Muscle of leg (tissue), 11 donors: ENCODE measurements around the gene IGF2BP2. TPM values are rescaled to one million over a fixed set of nuclear protein-coding genes. Genes with fewer than 3 reads are reported as not detected.
"Not testable (repeated sequence)": the region's sequence is repeated elsewhere in the genome, so short reads cannot be mapped to it uniquely, and the experiment has no call there.

Experiments used
- DNase-seq: peaks from one replicate; pipeline ENCODE4 v3.0.0; 2013
- H3K27ac ChIP-seq: one replicate; pipeline ENCODE4 v1.5.1; 2013; ENCODE audit warnings: mild to moderate bottlenecking, low read length, control low read depth
- H3K27me3 ChIP-seq: one replicate; pipeline ENCODE4 v1.6.1; 2013; ENCODE audit warnings: low read length; ENCODE audit not compliant: control insufficient read depth, insufficient read depth
- H3K36me3 ChIP-seq: one replicate; pipeline ENCODE4 v1.6.1; 2013; ENCODE audit warnings: low read length; ENCODE audit not compliant: control insufficient read depth, insufficient read depth
- H3K4me1 ChIP-seq: one replicate; pipeline ENCODE4 v1.6.1; 2013; ENCODE audit warnings: low read length; ENCODE audit not compliant: control insufficient read depth, insufficient read depth
- H3K4me3 ChIP-seq: one replicate; pipeline ENCODE4 v1.5.1; 2013; ENCODE audit warnings: low read length, control low read depth
- H3K9me3 ChIP-seq: replicated peaks from 2 replicates; pipeline ENCODE4 v1.6.1; 2013; ENCODE audit warnings: low read depth, low read length; ENCODE audit not compliant: control insufficient read depth
- WGBS: methylation state at CpG from one replicate; pipeline ENCODE4 v1.1.5; 2013; ENCODE audit warnings: missing lambda C conversion rate; ENCODE audit not compliant: insufficient coverage; 5-methylcytosine and 5-hydroxymethylcytosine counted together
- polyA plus RNA-seq, 8 donors: library from polyadenylated mRNA; unstranded; fragments of 120-200 nt; gene quantifications; one replicate each; pipeline versions ENCODE4 v1.2.1 to v1.2.3, GENCODE V29; 2013; ENCODE audit warnings: inconsistent platforms in 1 of 8, low replicate concordance in 1 of 8; ENCODE audit not compliant: insufficient read length in 8 of 8, insufficient read depth in 1 of 8
- total RNA-seq: library from RNA; stranded (reverse); fragments of 120-200 nt; gene quantifications from one replicate; pipeline ENCODE4 v1.2.4, GENCODE V29; 2013

Gene IGF2BP2
- total and polyA plus RNA-seq, 9 donors = 32.6 to 59.5 (median 46.1) TPM

GRCh38 chr3:185647880-185648210 lies 177.0 kb downstream of the IGF2BP2 start:
- Histone ChIP-seq H3K36me3 (peaks cover 61% of the 10 kb centered on the region), H3K4me3 (no peak overlapping the region), H3K27me3 (no peaks in the 10 kb centered on the region), H3K9me3 (no peaks in the 10 kb centered on the region), H3K27ac (no peak overlapping the region), H3K4me1 (no peaks in the 10 kb centered on the region)
- no peak for DNase-seq
- 97% methylated on average over 6 of the region's 10 CpGs for WGBS

DNA sequence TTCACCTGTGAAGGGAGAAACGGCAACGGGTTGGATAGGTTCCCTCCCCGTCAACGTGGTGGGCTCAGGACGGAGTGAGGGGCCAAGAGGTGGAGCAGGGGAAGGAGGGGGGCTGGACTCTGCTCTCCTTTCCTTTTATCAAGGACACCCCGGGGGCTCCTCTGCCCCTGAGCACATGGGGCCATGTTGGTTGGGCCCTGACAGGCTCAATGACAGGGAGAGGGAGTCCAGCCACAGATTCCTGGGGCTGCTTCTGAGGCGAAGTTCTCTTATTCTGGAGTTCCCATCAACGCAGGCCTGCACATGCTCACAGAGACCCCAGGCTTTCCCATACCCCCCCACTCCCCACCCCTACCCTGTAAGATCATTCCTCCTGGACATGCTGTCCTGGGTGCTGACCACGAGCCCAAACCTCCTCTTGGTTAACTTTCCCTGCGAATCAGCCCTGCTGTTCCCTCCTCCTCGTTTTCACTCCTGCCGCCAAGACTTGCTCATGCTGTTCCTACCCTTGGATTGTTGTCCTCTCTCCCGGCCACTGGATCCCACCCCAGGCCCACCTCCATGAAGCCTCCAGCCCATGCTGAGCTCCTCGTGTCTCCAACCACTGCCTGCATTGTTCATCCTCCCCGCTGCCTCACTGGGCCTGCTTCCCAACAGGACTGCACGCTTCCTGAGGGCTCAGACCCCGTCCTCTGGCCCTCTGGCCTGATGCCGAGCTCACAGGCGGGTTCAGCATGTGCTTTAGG lies 177.5 kb downstream of the IGF2BP2 start:
- Histone ChIP-seq H3K4me3 (no peak overlapping the region), H3K4me1 (no peaks in the 10 kb centered on the region), H3K27ac (no peak overlapping the region), H3K36me3 (peaks cover 56% of the 10 kb centered on the region), H3K9me3 (no peaks in the 10 kb centered on the region), H3K27me3 (no peaks in the 10 kb centered on the region)
- WGBS = 89% methylated on average over 17 of the region's 19 CpGs
- DNase-seq = no peak

- H3K4me1 ChIP-seq = no peaks in the 10 kb centered on the region
Observed at GRCh38 chr3:185646382-185647133, 178.3 kb downstream of the IGF2BP2 start.

DNA sequence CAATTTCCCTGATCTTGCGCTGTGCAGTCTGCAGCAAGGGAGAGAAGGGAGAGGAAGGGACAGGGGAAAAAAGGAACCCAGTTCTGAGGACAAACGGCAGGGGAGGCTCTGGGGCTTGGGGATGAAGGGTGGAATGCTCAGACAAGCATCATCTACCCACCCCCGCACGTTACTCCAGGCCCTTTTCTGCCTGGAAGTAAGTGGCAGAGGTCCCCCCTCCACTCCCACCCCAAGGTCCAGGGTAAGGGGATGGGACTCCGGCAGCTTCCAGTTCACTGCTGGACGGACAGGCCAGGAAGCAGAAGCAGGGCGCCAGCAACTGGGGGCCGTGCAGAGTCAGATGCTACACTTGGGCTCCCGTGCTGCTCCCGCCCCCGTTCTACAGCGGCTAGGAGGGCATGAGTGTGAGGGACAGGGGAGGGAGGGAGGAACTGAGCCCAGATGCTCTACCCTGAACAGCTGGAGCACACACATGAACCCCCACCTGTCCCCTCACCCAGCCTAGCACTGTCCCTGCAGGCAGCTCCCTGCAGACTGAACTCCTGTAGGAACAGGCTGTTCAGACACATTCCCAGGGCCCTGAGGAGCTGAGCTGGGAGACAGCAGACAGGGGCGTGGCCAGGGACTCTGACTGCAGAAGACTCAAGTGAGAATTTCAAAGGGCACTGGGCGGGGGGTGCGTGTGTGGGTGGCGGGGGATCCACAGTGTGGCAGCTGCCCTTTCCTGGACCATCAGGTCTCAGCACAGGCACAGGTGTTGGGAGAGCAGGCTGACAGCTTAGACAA lies 179.1 kb downstream of the IGF2BP2 start:
- no peaks in the 10 kb centered on the region for H3K27me3 ChIP-seq
- no peak overlapping the region for H3K4me3 ChIP-seq
- WGBS = 87% methylated on average over 6 of the region's 16 CpGs
- H3K36me3 ChIP-seq = peaks cover 53% of the 10 kb centered on the region
- H3K4me1 ChIP-seq = no peaks in the 10 kb centered on the region
- no peak overlapping the region for H3K27ac ChIP-seq
- DNase-seq = no peak
- H3K9me3 ChIP-seq = no peaks in the 10 kb centered on the region

More at GRCh38 chr3:185646382-185647133, 178.3 kb downstream of the IGF2BP2 start:
- 73% methylated on average over 11 of the region's 14 CpGs for WGBS
- H3K9me3 ChIP-seq = no peaks in the 10 kb centered on the region
- no peak for DNase-seq
- no peak overlapping the region for H3K27ac ChIP-seq
- H3K27me3 ChIP-seq = no peaks in the 10 kb centered on the region
- no peak overlapping the region for H3K4me3 ChIP-seq
- peaks cover 54% of the 10 kb centered on the region for H3K36me3 ChIP-seq

DNA sequence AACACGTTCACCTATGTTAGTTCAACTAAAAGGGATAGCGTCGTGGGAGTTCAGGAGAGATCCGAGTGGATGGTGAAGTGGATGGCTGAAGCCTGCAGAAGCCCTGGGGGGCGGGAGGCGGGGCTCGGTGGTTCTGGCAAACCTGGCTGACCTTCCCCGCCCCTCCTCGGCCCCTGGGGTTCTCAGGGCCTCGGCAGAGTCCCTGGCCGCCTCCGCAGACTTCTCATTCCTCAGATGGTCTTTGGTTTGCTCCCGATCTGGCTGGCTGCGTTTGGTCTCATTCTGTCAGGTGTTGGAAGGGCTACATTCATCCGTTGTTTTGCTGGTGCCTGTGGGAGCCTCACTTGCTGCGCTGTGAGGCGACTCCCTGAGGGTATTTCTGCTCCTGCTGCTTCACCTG lies 179.7 kb downstream of the IGF2BP2 start:
- peaks cover 53% of the 10 kb centered on the region for H3K36me3 ChIP-seq
- H3K4me3 ChIP-seq, H3K9me3 ChIP-seq, H3K4me1 ChIP-seq, H3K27ac ChIP-seq, H3K27me3 ChIP-seq, DNase-seq: not testable (repeated sequence)
- 64% methylated on average over 8 of the region's 17 CpGs for WGBS

- DNase-seq = no peak
- no peak overlapping the region for H3K4me3 ChIP-seq
- no peaks in the 10 kb centered on the region for H3K27me3 ChIP-seq
- 75% methylated on average over 2 of the region's 2 CpGs for WGBS
- H3K9me3 ChIP-seq = no peaks in the 10 kb centered on the region
- no peaks in the 10 kb centered on the region for H3K4me1 ChIP-seq
- H3K36me3 ChIP-seq = peaks cover 18% of the 10 kb centered on the region
- no peak overlapping the region for H3K27ac ChIP-seq
Observed at GRCh38 chr3:185640308-185640707, 184.5 kb downstream of the IGF2BP2 start.

DNA sequence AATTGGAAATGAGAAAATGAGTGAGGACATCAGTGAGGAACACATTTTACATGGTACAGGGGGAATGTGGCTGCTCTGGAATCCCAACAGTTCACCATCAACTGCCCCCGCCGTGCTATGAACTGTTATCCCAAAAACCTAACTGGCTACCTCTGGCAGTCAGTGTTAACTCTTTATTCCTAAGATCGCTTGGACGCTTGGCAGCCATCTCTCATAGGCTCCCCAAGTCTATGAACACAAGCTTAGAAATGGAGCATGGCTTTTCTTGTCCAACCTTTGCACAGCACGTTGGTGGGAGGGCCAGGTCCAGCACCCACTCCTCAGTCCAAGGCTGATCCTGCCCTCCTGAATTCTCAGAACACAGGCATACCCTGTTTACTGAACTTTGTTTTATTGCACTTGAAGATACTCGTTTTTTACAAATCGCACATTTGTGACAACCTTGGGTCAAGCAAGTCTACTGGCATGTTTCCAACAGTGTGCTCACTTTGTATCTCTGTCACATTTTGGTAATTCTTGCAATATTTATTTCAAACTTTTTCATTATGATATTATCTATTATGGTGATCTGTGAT lies 185.1 kb downstream of the IGF2BP2 start:
- Histone ChIP-seq H3K4me3 (no peak overlapping the region), H3K27ac (no peak overlapping the region), H3K9me3 (no peaks in the 10 kb centered on the region), H3K36me3 (peaks cover 13% of the 10 kb centered on the region), H3K27me3 (no peaks in the 10 kb centered on the region), H3K4me1 (no peaks in the 10 kb centered on the region)
- WGBS = 79% methylated on average over 7 of the region's 7 CpGs
- no peak for DNase-seq

DNA sequence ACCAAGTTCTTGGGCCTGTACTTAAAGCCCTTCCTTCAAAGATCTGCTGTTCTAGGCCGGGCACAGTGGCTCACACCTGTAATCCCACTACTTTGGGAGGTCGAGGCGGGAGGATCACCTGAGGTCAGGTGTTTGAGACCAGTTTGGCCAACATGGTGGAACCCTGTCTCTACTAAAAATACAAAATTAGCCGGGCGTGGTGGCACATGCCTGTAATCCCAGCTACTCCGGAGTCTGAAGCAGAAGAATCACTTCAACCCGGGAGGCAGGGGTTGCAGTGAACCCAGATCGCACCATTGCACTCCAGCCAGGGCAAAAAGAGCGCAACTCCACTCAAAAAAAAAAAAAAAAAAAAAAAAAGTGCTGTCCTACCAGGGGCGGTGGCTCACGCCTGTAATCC lies 186.2 kb downstream of the IGF2BP2 start:
- H3K27ac ChIP-seq, H3K27me3 ChIP-seq, H3K4me1 ChIP-seq, H3K9me3 ChIP-seq, DNase-seq, H3K4me3 ChIP-seq: not testable (repeated sequence)
- peaks cover 11% of the 10 kb centered on the region for H3K36me3 ChIP-seq
- WGBS = 96% methylated on average over 7 of the region's 11 CpGs

DNA sequence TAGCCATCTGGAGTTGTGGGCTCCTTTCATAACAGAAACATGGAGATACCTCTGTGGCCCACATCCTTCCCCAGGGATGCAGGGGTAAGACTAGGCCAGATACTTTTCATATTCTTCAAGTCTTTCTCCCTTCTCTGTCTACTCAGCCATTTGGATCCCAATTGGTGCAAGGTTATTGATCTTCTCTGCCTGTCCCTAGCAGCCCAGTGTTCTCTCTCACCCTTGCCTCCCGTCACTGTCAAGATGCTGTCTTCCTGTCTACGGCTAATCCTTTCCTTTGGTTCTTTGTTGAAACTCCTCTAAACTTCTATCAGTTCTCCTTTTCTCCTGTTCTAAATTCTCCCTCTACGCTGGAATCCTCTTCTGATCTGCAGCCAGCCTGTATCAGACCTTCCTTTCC lies 187.5 kb downstream of the IGF2BP2 start:
- Histone ChIP-seq H3K27me3 (no peaks in the 10 kb centered on the region), H3K4me1 (no peaks in the 10 kb centered on the region), H3K9me3 (no peaks in the 10 kb centered on the region), H3K4me3 (no peak overlapping the region), H3K36me3 (peaks cover 5% of the 10 kb centered on the region), H3K27ac (no peak overlapping the region)
- DNase-seq = no peak
- WGBS = 89% methylated on average over 2 of the region's 3 CpGs

DNA sequence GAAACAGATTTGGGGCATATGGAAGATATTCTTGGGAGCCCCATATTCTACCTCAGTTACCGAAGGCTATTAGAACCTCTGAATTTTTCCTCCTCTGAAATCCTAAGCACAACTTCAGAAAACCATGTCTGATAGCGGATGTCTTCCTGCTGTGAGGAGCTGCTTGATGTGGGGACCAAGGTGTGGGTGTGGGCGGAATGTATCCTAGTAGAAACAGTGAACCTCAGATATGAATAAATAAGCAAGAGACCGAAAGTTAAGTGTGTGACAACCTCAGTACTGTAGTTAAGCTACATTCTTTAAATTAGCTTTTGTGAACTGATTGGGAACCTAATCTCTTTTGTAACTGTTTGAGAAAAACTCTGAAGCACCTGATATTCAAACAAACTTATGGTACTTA lies 191.8 kb downstream of the IGF2BP2 start:
- H3K36me3 ChIP-seq = peaks cover 14% of the 10 kb centered on the region
- no peaks in the 10 kb centered on the region for H3K9me3 ChIP-seq
- no peak overlapping the region for H3K4me3 ChIP-seq
- 78% methylated on average over 2 of the region's 4 CpGs for WGBS
- no peaks in the 10 kb centered on the region for H3K27me3 ChIP-seq
- DNase-seq = no peak
- H3K27ac ChIP-seq = no peak overlapping the region
- H3K4me1 ChIP-seq = no peaks in the 10 kb centered on the region
